Astrocyte of the spinal cord (primary cell): ENCODE data around the gene GRM8.

Source experiments
- DNase-seq: peaks from one replicate; pipeline ENCODE4 v3.0.0; 2011; ENCODE audit warnings: low read depth, low spot score
- H3K4me3 ChIP-seq: 2 replicates; pipeline ENCODE4 v1.5.1; 2011; ENCODE audit warnings: low read depth, mild to moderate bottlenecking, low read length, moderate library complexity
- CTCF ChIP-seq: IDR thresholded peaks from 2 replicates; pipeline ENCODE4 v1.5.1; 2012; ENCODE audit warnings: low read depth, mild to moderate bottlenecking, low read length, inconsistent platforms
- in situ Hi-C: cut with HindIII; loops from 2 replicates; pipeline ENCODE4 v1.10.0; 2017; ENCODE audit warnings: low sequenced_read_pairs

Gene GRM8

GRCh38 chr7:126535176-126535575, 717.6 kb downstream of the GRM8 start:
- no peak overlapping the region for H3K4me3 ChIP-seq
- DNase-seq: no peak
- in situ Hi-C loops: no loop called here
- no peak for TF ChIP-seq CTCF

- no peak for TF ChIP-seq CTCF
- no peak overlapping the region for H3K4me3 ChIP-seq
- no peak for DNase-seq
- in situ Hi-C loops: no loop called here
Measured at GRCh38 chr7:126533715-126534114, 719.0 kb downstream of the GRM8 start.

GRCh38 chr7:126529833-126530232, 722.9 kb downstream of the GRM8 start:
- in situ Hi-C loops: no loop called here
- DNase-seq: peak; percentile 3
- H3K4me3 ChIP-seq: no peak overlapping the region
- no peak for TF ChIP-seq CTCF

GRCh38 chr7:126529254-126529653, 723.5 kb downstream of the GRM8 start:
- DNase-seq: no peak
- H3K4me3 ChIP-seq: no peak overlapping the region
- no peak for TF ChIP-seq CTCF
- in situ Hi-C loops: no loop called here

GRCh38 chr7:126525906-126526305, 726.8 kb downstream of the GRM8 start:
- no peak for TF ChIP-seq CTCF

GRCh38 chr7:126524967-126525366, 727.8 kb downstream of the GRM8 start:
- TF ChIP-seq CTCF: no peak
- in situ Hi-C loops: no loop called here
- no peak overlapping the region for H3K4me3 ChIP-seq
- DNase-seq: no peak

More at GRCh38 chr7:126525906-126526305, 726.8 kb downstream of the GRM8 start:
- in situ Hi-C loops: no loop called here
- H3K4me3 ChIP-seq: no peak overlapping the region
- no peak for DNase-seq

- in situ Hi-C loops: no loop called here
- no peak for DNase-seq
- no peak overlapping the region for H3K4me3 ChIP-seq
- TF ChIP-seq CTCF: no peak
Measured at GRCh38 chr7:126511046-126511445, 741.7 kb downstream of the GRM8 start.
